Panc1 (cell line): ENCODE data around the gene ATP5PB. TPM values are rescaled to one million over a fixed set of nuclear protein-coding genes. Genes with fewer than 3 reads are reported as not detected.

Experiments used
- ATAC-seq: fragments of 200-7000 bp; cut with Tn5 transposase; 2 replicates; pipeline ENCODE4 v1.9.1; 2020; ENCODE audit warnings: mild to moderate bottlenecking, moderate library complexity
- BruUV-seq: library from RNA; stranded (reverse); fragments of 400-500 nt; replicated peaks from 2 replicates; lab custom pipeline; 2021; lab: Mats Ljungman, UMichigan
- CTCF ChIA-PET: fragments of 300-600 bp; sonication (Branson Sonifier 250); formaldehyde crosslinking; loops from one replicate; lab custom pipeline; 2022; ENCODE audit warnings: antibody characterized with exemption; lab: Charles Lee
- POLR2A ChIA-PET: fragments of 300-600 bp; sonication (Branson Sonifier 250); formaldehyde crosslinking; loops from one replicate; lab custom pipeline; 2022; ENCODE audit warnings: antibody characterized with exemption; lab: Charles Lee
- DNase-seq: peaks from one replicate; pipeline ENCODE4 v3.0.0-alpha.2; 2010; ENCODE audit warnings: low read depth, low spot score
- H3K27ac ChIP-seq: 2 replicates; pipeline ENCODE4 v1.5.1; 2011; ENCODE audit warnings: mild to moderate bottlenecking, low read length, inconsistent platforms
- H3K27me3 ChIP-seq: fragments of 200-500 bp; sonication (Bioruptor generic); 2 replicates; pipeline ENCODE4 v1.6.0; 2014; ENCODE audit warnings: low read length, inconsistent platforms; ENCODE audit not compliant: control insufficient read depth, insufficient read depth
- H3K36me3 ChIP-seq: fragments of 200-500 bp; sonication (Bioruptor generic); 2 replicates; pipeline ENCODE4 v1.5.1; 2014; ENCODE audit warnings: inconsistent platforms, mild to moderate bottlenecking, low read length, moderate library complexity; ENCODE audit not compliant: control insufficient read depth, insufficient read depth
- H3K4me1 ChIP-seq: 2 replicates; pipeline ENCODE4 v1.5.1; 2011; ENCODE audit warnings: inconsistent platforms, mild to moderate bottlenecking, low read length, moderate library complexity; ENCODE audit not compliant: control insufficient read depth, insufficient read depth
- H3K4me3 ChIP-seq, 2 experiments: 2 replicates each; pipeline ENCODE4 v1.5.1; 2011 to 2012; ENCODE audit warnings: low read depth in 2 of 2, low read length in 2 of 2, mild to moderate bottlenecking in 2 of 2, inconsistent platforms in 1 of 2, moderate library complexity in 1 of 2
- H3K9me3 ChIP-seq: fragments of 200-500 bp; sonication (Bioruptor generic); 2 replicates; pipeline ENCODE4 v1.5.1; 2014; ENCODE audit warnings: low read depth, mild to moderate bottlenecking, inconsistent platforms, low read length, moderate library complexity; ENCODE audit not compliant: control insufficient read depth, insufficient read depth
- POLR2AphosphoS5 ChIP-seq: IDR thresholded peaks from 2 replicates; pipeline ENCODE4 v1.6.1; 2012; ENCODE audit warnings: mild to moderate bottlenecking, low read depth, low read length, moderate library complexity
- SIN3A ChIP-seq: IDR thresholded peaks from 2 replicates; pipeline ENCODE4 v1.6.1; 2012; ENCODE audit warnings: low read depth, mild to moderate bottlenecking, low read length, moderate library complexity, borderline replicate concordance; ENCODE audit not compliant: insufficient read depth
- TCF7L2 ChIP-seq: IDR thresholded peaks from 2 replicates; pipeline ENCODE4 v1.6.1; 2011; ENCODE audit warnings: mild to moderate bottlenecking, low read depth, low read length, inconsistent platforms
- in situ Hi-C: cut with HindIII; loops from 2 replicates; pipeline ENCODE4 v1.10.0; 2016; ENCODE audit warnings: low sequenced_read_pairs, low pct_unique_long_range_greater_than_20kb
- intact Hi-C: fragments of 100-400 bp; cut with micrococcal nuclease; formaldehyde crosslinking; loops from one replicate; pipeline ENCODE4 v1.10.0; 2022; ENCODE audit not compliant: unreplicated experiment
- total RNA-seq: library from RNA; stranded (reverse); gene quantifications from one replicate; pipeline ENCODE4 v1.2.1, GENCODE V29; 2021; ENCODE audit not compliant: unreplicated experiment
- TF ChIP-seq, protein P1 (sequence below): fragments of 450-650 bp; IDR thresholded peaks from 2 replicates; pipeline ENCODE4 v1.5.1; 2017; ENCODE audit warnings: mild to moderate bottlenecking
- TF ChIP-seq, protein P2 (sequence below), 2 experiments: IDR thresholded peaks; 2 replicates each; pipeline ENCODE4 v1.6.1; 2011 to 2012; ENCODE audit warnings: low read depth in 2 of 2, control low read depth in 1 of 2, low read length in 1 of 2, mild to moderate bottlenecking in 1 of 2, moderate library complexity in 1 of 2; ENCODE audit not compliant: insufficient read depth in 1 of 2

ATP5PB gene
- total RNA-seq, 1 experiment from 2014 or later, result 178 TPM

DNA sequence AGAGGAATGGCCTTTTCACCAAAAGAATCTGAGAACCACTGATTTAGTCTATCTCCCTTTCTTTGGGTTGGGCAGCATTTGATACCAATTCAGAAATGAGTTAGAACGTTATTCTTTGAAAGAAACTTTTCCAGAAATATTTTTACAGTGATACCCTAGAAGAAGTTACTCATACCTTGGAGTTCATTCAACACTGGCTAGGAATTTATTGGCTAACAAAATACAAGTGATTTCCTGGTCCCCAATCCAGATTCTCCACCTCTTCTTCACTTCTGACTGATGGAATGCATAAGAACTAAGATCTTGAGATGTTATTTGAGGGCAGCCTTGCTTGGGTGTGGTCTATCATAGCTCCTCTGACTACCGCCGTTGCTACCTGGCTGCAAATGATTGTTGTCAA lies 33.9 kb downstream of the ATP5PB start:
- no peak overlapping the region for H3K27ac ChIP-seq
- no peaks in the 10 kb centered on the region for H3K36me3 ChIP-seq
- intact Hi-C loops (loop anchor here (10.0 kb wide), 1 partner anchor 262 kb away; no protein-coding TSS in a partner anchor), in situ Hi-C loops (no loop called here)
- no TSS peak for BruUV-seq
- ATAC-seq (no peak), DNase-seq (no peak)
- ChIA-PET CTCF (no interaction called here), POLR2A (no interaction called here)
- H3K4me3 ChIP-seq, result no peak overlapping the region
- H3K4me1 ChIP-seq, result no peaks in the 10 kb centered on the region
- H3K9me3 ChIP-seq, result no peaks in the 10 kb centered on the region
- H3K27me3 ChIP-seq, result no peaks in the 10 kb centered on the region
- TF ChIP-seq, protein P1, sequence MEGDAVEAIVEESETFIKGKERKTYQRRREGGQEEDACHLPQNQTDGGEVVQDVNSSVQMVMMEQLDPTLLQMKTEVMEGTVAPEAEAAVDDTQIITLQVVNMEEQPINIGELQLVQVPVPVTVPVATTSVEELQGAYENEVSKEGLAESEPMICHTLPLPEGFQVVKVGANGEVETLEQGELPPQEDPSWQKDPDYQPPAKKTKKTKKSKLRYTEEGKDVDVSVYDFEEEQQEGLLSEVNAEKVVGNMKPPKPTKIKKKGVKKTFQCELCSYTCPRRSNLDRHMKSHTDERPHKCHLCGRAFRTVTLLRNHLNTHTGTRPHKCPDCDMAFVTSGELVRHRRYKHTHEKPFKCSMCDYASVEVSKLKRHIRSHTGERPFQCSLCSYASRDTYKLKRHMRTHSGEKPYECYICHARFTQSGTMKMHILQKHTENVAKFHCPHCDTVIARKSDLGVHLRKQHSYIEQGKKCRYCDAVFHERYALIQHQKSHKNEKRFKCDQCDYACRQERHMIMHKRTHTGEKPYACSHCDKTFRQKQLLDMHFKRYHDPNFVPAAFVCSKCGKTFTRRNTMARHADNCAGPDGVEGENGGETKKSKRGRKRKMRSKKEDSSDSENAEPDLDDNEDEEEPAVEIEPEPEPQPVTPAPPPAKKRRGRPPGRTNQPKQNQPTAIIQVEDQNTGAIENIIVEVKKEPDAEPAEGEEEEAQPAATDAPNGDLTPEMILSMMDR, result no peak
- TF ChIP-seq SIN3A (no peak), POLR2AphosphoS5 (no peak), TCF7L2 (no peak)
- TF ChIP-seq, protein P2, sequence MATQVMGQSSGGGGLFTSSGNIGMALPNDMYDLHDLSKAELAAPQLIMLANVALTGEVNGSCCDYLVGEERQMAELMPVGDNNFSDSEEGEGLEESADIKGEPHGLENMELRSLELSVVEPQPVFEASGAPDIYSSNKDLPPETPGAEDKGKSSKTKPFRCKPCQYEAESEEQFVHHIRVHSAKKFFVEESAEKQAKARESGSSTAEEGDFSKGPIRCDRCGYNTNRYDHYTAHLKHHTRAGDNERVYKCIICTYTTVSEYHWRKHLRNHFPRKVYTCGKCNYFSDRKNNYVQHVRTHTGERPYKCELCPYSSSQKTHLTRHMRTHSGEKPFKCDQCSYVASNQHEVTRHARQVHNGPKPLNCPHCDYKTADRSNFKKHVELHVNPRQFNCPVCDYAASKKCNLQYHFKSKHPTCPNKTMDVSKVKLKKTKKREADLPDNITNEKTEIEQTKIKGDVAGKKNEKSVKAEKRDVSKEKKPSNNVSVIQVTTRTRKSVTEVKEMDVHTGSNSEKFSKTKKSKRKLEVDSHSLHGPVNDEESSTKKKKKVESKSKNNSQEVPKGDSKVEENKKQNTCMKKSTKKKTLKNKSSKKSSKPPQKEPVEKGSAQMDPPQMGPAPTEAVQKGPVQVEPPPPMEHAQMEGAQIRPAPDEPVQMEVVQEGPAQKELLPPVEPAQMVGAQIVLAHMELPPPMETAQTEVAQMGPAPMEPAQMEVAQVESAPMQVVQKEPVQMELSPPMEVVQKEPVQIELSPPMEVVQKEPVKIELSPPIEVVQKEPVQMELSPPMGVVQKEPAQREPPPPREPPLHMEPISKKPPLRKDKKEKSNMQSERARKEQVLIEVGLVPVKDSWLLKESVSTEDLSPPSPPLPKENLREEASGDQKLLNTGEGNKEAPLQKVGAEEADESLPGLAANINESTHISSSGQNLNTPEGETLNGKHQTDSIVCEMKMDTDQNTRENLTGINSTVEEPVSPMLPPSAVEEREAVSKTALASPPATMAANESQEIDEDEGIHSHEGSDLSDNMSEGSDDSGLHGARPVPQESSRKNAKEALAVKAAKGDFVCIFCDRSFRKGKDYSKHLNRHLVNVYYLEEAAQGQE (IDR thresholded peaks at IDR 0.05; ENCODE audit: insufficient read depth in 1 of 2, low read depth in 2 of 2, low read length in 1 of 2), result no peak

DNA sequence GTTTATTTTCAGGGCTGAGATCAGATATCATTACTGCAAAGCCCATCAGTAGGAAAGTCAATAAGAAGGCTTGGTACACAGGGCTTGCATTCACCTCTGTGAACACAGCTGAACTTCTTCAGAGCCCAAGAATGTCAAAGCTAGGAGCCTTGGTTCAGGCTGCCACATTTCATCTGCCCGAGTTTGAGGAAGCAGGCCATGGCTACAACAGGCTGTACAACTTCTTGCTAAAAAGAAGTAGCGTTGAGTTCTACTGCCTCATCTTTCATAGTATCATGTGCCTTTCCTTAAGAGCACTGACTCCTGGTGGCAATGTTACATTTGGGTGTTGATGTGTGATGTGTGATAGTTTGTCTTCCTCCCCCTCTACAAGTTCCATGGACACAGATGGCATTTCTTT lies 34.6 kb downstream of the ATP5PB start:
- CTCF ChIA-PET, result interaction anchor here (0.6 kb wide), 1 partner anchor 34 kb away, joined by 3 read pairs; no protein-coding TSS in a partner anchor
- Histone ChIP-seq H3K4me3 (no peak overlapping the region), H3K4me1 (no peaks in the 10 kb centered on the region), H3K27ac (no peak overlapping the region), H3K36me3 (no peaks in the 10 kb centered on the region), H3K27me3 (no peaks in the 10 kb centered on the region), H3K9me3 (no peaks in the 10 kb centered on the region)
- DNase-seq (no peak), ATAC-seq (no peak)
- POLR2A ChIA-PET, result no interaction called here
- in situ Hi-C loops (no loop called here), intact Hi-C loops (loop anchor here (10.0 kb wide), 1 partner anchor 261 kb away; no protein-coding TSS in a partner anchor)
- BruUV-seq, result no TSS peak
- TF ChIP-seq, protein P2 (IDR thresholded peaks at IDR 0.05; ENCODE audit: insufficient read depth in 1 of 2, low read depth in 2 of 2, low read length in 1 of 2), result no peak
- TF ChIP-seq, protein P1, result no peak
- no peak for TF ChIP-seq POLR2AphosphoS5
- TF ChIP-seq TCF7L2, result no peak
- no peak for TF ChIP-seq SIN3A
